Astrocyte (in vitro differentiated cells and primary cell): ENCODE data around the gene SND1. TPM values are rescaled to one million over a fixed set of nuclear protein-coding genes. Genes with fewer than 3 reads are reported as not detected.

ENCODE experiments used
- DNase-seq: peaks from one replicate; pipeline ENCODE4 v3.0.0-alpha.2; 2010; ENCODE audit warnings: low read depth
- FAIRE-seq: peaks from 2 replicates; lab custom pipeline; 2011; peaks lifted over from hg19 to GRCh38; lab: Jason Lieb, UNC
- H2AFZ ChIP-seq: 2 replicates; pipeline ENCODE4 v1.6.0; 2012; ENCODE audit warnings: low read depth, low read length, inconsistent platforms
- H3K27ac ChIP-seq: 2 replicates; pipeline ENCODE4 v1.5.1; 2011; ENCODE audit warnings: low read depth, low read length, inconsistent platforms
- H3K27me3 ChIP-seq: 2 replicates; pipeline ENCODE4 v1.6.0; 2011; ENCODE audit warnings: low read length, inconsistent platforms; ENCODE audit not compliant: insufficient read depth
- H3K36me3 ChIP-seq: 2 replicates; pipeline ENCODE4 v1.5.1; 2011; ENCODE audit warnings: low read length, inconsistent platforms; ENCODE audit not compliant: insufficient read depth
- H3K4me1 ChIP-seq: 2 replicates; pipeline ENCODE4 v1.5.1; 2011; ENCODE audit warnings: low read length, inconsistent platforms; ENCODE audit not compliant: insufficient read depth
- H3K4me2 ChIP-seq: 2 replicates; pipeline ENCODE4 v1.6.0; 2012; ENCODE audit warnings: low read length, inconsistent platforms
- H3K4me3 ChIP-seq: 2 replicates; pipeline ENCODE4 v1.5.1; 2011; ENCODE audit warnings: low read depth, mild to moderate bottlenecking, low read length, inconsistent platforms; ENCODE audit not compliant: insufficient read depth
- H3K79me2 ChIP-seq: 2 replicates; pipeline ENCODE4 v1.6.0; 2012; ENCODE audit warnings: mild to moderate bottlenecking, low read length, inconsistent platforms; ENCODE audit not compliant: insufficient read depth
- H3K9ac ChIP-seq: 2 replicates; pipeline ENCODE4 v1.6.0; 2012; ENCODE audit warnings: mild to moderate bottlenecking, low read length, inconsistent platforms
- H3K9me3 ChIP-seq: 2 replicates; pipeline ENCODE4 v1.5.1; 2012; ENCODE audit warnings: low read depth, mild to moderate bottlenecking, low read length, inconsistent platforms; ENCODE audit not compliant: insufficient read depth
- H4K20me1 ChIP-seq: 2 replicates; pipeline ENCODE4 v1.6.0; 2012; ENCODE audit warnings: low read length, inconsistent platforms; ENCODE audit not compliant: insufficient read depth
- H3K27ac Mint-ChIP-seq: one replicate; pipeline ENCODE4 v1.8.0; 2021; ENCODE audit warnings: mild to moderate bottlenecking, mixed read lengths; ENCODE audit not compliant: unreplicated experiment
- H3K27me3 Mint-ChIP-seq: one replicate; pipeline ENCODE4 v1.8.0; 2021; ENCODE audit warnings: low read depth, mixed read lengths; ENCODE audit not compliant: unreplicated experiment
- H3K36me3 Mint-ChIP-seq: one replicate; pipeline ENCODE4 v1.8.0; 2021; ENCODE audit warnings: low read depth, mixed read lengths; ENCODE audit not compliant: unreplicated experiment
- H3K4me1 Mint-ChIP-seq: one replicate; pipeline ENCODE4 v1.8.0; 2021; ENCODE audit warnings: low read depth, mixed read lengths; ENCODE audit not compliant: unreplicated experiment
- H3K4me3 Mint-ChIP-seq: one replicate; pipeline ENCODE4 v1.8.0; 2021; ENCODE audit warnings: mild to moderate bottlenecking, moderate library complexity, mixed read lengths; ENCODE audit not compliant: unreplicated experiment
- H3K9me3 Mint-ChIP-seq: one replicate; pipeline ENCODE4 v1.8.0; 2021; ENCODE audit warnings: mild to moderate bottlenecking, mixed read lengths; ENCODE audit not compliant: unreplicated experiment
- CTCF ChIP-seq: IDR thresholded peaks from 2 replicates; pipeline ENCODE4 v1.5.1; 2011; ENCODE audit warnings: low read depth, mild to moderate bottlenecking, inconsistent platforms, low read length, moderate library complexity; ENCODE audit not compliant: insufficient read depth
- EZH2 ChIP-seq: IDR thresholded peaks from 2 replicates; pipeline ENCODE4 v1.6.1; 2012; ENCODE audit warnings: mild to moderate bottlenecking, low read length, inconsistent platforms; ENCODE audit not compliant: insufficient read depth
- total RNA-seq: library from RNA; stranded (reverse); gene quantifications from 2 replicates; pipeline ENCODE4 v1.2.1, GENCODE V29; 2021

The SND1 gene
- total RNA-seq, 1 donor from 2014 or later = 267 TPM

- no peak overlapping the region for H2AFZ ChIP-seq
- no peaks in the 10 kb centered on the region for H3K4me1 ChIP-seq
- no peak overlapping the region for H3K27ac ChIP-seq
- peaks cover 55% of the 10 kb centered on the region for H3K36me3 ChIP-seq
- TF ChIP-seq EZH2 (no peak), CTCF (no peak)
- no peak overlapping the region for H3K4me3 Mint-ChIP-seq
- no peaks in the 10 kb centered on the region for H3K27me3 Mint-ChIP-seq
- H3K79me2 ChIP-seq = peaks cover 77% of the 10 kb centered on the region
- H3K4me1 Mint-ChIP-seq = peaks cover 9% of the 10 kb centered on the region
- FAIRE-seq = no peak
- H4K20me1 ChIP-seq = peaks cover 82% of the 10 kb centered on the region
- no peak overlapping the region for H3K4me3 ChIP-seq
- H3K9me3 Mint-ChIP-seq = no peaks in the 10 kb centered on the region
- no peak overlapping the region for H3K27ac Mint-ChIP-seq
- DNase-seq = no peak
- H3K9me3 ChIP-seq = peaks cover 6% of the 10 kb centered on the region
- no peak overlapping the region for H3K4me2 ChIP-seq
- no peaks in the 10 kb centered on the region for H3K27me3 ChIP-seq
- no peak overlapping the region for H3K9ac ChIP-seq
- H3K36me3 Mint-ChIP-seq = peaks cover 38% of the 10 kb centered on the region
These were observed 61.8 kb downstream of the SND1 start for GRCh38 chr7:127713758-127714157.

DNA sequence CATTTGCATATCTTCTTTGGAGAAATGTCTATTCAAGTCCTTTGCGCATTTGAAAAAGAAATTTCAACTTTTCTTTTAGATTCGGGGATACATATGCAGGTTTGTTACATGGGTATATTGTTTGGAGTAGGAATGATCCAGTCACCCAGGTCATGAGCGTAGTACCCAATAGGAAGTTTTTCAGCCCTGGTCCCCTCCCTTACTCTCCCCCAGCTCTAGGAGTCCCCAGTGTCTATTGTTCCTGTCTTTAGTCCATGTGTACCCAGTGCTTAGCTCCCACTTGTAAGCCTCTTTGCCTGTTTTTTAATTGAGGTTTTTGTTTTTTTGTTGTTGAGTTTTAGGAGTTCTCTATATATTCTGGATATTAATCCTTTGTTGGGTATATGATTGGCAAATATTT lies 63.3 kb downstream of the SND1 start:
- Histone ChIP-seq H3K9me3 (peaks cover 6% of the 10 kb centered on the region), H3K27me3 (no peaks in the 10 kb centered on the region), H2AFZ (no peak overlapping the region), H3K36me3 (peaks cover 44% of the 10 kb centered on the region), H3K79me2 (peaks cover 86% of the 10 kb centered on the region), H3K4me1 (no peaks in the 10 kb centered on the region), H3K27ac (no peak overlapping the region), H3K4me3 (no peak overlapping the region), H3K4me2 (no peak overlapping the region), H3K9ac (no peak overlapping the region), H4K20me1 (peaks cover 83% of the 10 kb centered on the region)
- Mint-ChIP-seq H3K36me3 (peaks cover 34% of the 10 kb centered on the region), H3K4me1 (peaks cover 7% of the 10 kb centered on the region), H3K27me3 (no peaks in the 10 kb centered on the region), H3K27ac (no peak overlapping the region), H3K9me3 (no peaks in the 10 kb centered on the region), H3K4me3 (no peak overlapping the region)
- FAIRE-seq (no peak), DNase-seq (no peak)
- TF ChIP-seq CTCF = no peak
- no peak for TF ChIP-seq EZH2

DNA sequence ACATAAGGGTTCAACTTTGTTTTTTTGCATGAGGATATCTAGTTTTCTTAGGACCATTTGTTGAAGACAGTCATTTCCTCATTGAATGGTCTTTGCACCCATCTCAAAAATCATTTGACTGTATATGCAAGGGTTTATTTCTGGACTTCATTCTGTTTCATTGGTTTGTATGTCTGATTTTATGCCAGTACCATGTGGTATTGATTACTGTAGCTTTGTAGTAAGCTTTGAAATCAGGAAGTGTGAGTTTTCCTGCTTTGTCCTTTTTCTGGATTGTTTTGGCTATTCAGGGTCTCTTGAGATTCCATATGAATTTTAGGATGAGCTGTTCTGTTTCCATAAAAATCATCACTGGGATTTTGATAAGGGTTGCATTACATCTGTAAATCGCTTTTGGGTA lies 63.9 kb downstream of the SND1 start:
- FAIRE-seq (peak; percentile 5), DNase-seq (no peak)
- Histone ChIP-seq H4K20me1 (peaks cover 89% of the 10 kb centered on the region), H3K4me2 (no peak overlapping the region), H3K9ac (no peak overlapping the region), H3K36me3 (peaks cover 39% of the 10 kb centered on the region), H3K79me2 (peaks cover 90% of the 10 kb centered on the region), H3K27ac (no peak overlapping the region), H3K4me1 (no peaks in the 10 kb centered on the region), H3K27me3 (no peaks in the 10 kb centered on the region), H2AFZ (no peak overlapping the region), H3K4me3 (no peak overlapping the region), H3K9me3 (peaks cover 5% of the 10 kb centered on the region)
- TF ChIP-seq EZH2 (no peak), CTCF (no peak)
- Mint-ChIP-seq H3K27me3 (no peaks in the 10 kb centered on the region), H3K4me1 (peaks cover 7% of the 10 kb centered on the region), H3K4me3 (no peak overlapping the region), H3K9me3 (no peaks in the 10 kb centered on the region), H3K27ac (no peak overlapping the region), H3K36me3 (peaks cover 31% of the 10 kb centered on the region)
